H9 (cell line): ENCODE measurements around the gene TMPRSS9. TPM values are rescaled to one million over a fixed set of nuclear protein-coding genes. Genes with fewer than 3 reads are reported as not detected.
"Not testable (repeated sequence)": the region's sequence is repeated elsewhere in the genome, so short reads cannot be mapped to it uniquely, and the experiment has no call there.

Source experiments
- DNase-seq: peaks from one replicate; pipeline ENCODE4 v3.0.0-alpha.2; 2017
- H2AFZ ChIP-seq: one replicate; pipeline ENCODE4 v1.6.1; 2013; ENCODE audit warnings: mild to moderate bottlenecking, low read length, control low read depth, moderate library complexity
- H2AK5ac ChIP-seq: 2 replicates; pipeline ENCODE4 v1.6.1; 2013; ENCODE audit warnings: low read length, control low read depth, mixed read lengths; ENCODE audit not compliant: insufficient read length
- H2BK120ac ChIP-seq: one replicate; pipeline ENCODE4 v1.6.1; 2013; ENCODE audit warnings: low read depth, mild to moderate bottlenecking, low read length, control low read depth, inconsistent platforms; ENCODE audit not compliant: poor library complexity, severe bottlenecking
- H2BK12ac ChIP-seq: 2 replicates; pipeline ENCODE4 v1.6.1; 2013; ENCODE audit warnings: low read length, control low read depth, mixed read lengths, low read depth; ENCODE audit not compliant: insufficient read length
- H2BK15ac ChIP-seq: 2 replicates; pipeline ENCODE4 v1.6.1; 2013; ENCODE audit warnings: low read depth, low read length, control low read depth
- H2BK20ac ChIP-seq: one replicate; pipeline ENCODE4 v1.6.1; 2013; ENCODE audit warnings: low read depth, mild to moderate bottlenecking, low read length, control low read depth, inconsistent platforms; ENCODE audit not compliant: poor library complexity, severe bottlenecking
- H2BK5ac ChIP-seq: 2 replicates; pipeline ENCODE4 v1.6.1; 2013; ENCODE audit warnings: low read length, control low read depth, mixed read lengths; ENCODE audit not compliant: insufficient read length
- H3K14ac ChIP-seq: 2 replicates; pipeline ENCODE4 v1.6.1; 2013; ENCODE audit warnings: low read length, control low read depth; ENCODE audit not compliant: insufficient read depth
- H3K18ac ChIP-seq: 2 replicates; pipeline ENCODE4 v1.6.1; 2013; ENCODE audit warnings: low read depth, mild to moderate bottlenecking, mixed read lengths, low read length, control low read depth; ENCODE audit not compliant: insufficient read length
- H3K23ac ChIP-seq: 2 replicates; pipeline ENCODE4 v1.6.1; 2013; ENCODE audit warnings: low read length, control low read depth, mixed read lengths, low read depth; ENCODE audit not compliant: insufficient read length
- H3K23me2 ChIP-seq: 2 replicates; pipeline ENCODE4 v1.6.1; 2013; ENCODE audit warnings: low read depth, mild to moderate bottlenecking, mixed read lengths, low read length, control low read depth; ENCODE audit not compliant: insufficient read length, poor library complexity, severe bottlenecking
- H3K27ac ChIP-seq: 2 replicates; pipeline ENCODE4 v1.5.1; 2013; ENCODE audit warnings: low read length, control low read depth, mixed read lengths, low read depth; ENCODE audit not compliant: insufficient read length
- H3K27me3 ChIP-seq: 2 replicates; pipeline ENCODE4 v1.6.1; 2013; ENCODE audit warnings: low read length, control low read depth, inconsistent platforms; ENCODE audit not compliant: insufficient read depth
- H3K4ac ChIP-seq: 2 replicates; pipeline ENCODE4 v1.6.1; 2013; ENCODE audit warnings: low read depth, mild to moderate bottlenecking, control low read depth, inconsistent platforms, low read length, moderate library complexity
- H3K4me1 ChIP-seq: 2 replicates; pipeline ENCODE4 v1.6.1; 2013; ENCODE audit warnings: low read length, control low read depth, inconsistent platforms; ENCODE audit not compliant: insufficient read depth
- H3K4me2 ChIP-seq: 2 replicates; pipeline ENCODE4 v1.6.1; 2013; ENCODE audit warnings: low read length, control low read depth, mixed read lengths; ENCODE audit not compliant: insufficient read length, insufficient read depth
- H3K56ac ChIP-seq: 2 replicates; pipeline ENCODE4 v1.6.1; 2013; ENCODE audit warnings: low read depth, mild to moderate bottlenecking, mixed read lengths, low read length, control low read depth; ENCODE audit not compliant: insufficient read length
- H3K79me1 ChIP-seq: 2 replicates; pipeline ENCODE4 v1.6.1; 2013; ENCODE audit warnings: low read depth, mild to moderate bottlenecking, moderate library complexity, low read length, control low read depth, inconsistent platforms; ENCODE audit not compliant: insufficient read depth, poor library complexity, severe bottlenecking
- H3K79me2 ChIP-seq: 2 replicates; pipeline ENCODE4 v1.6.1; 2013; ENCODE audit warnings: low read length, control low read depth, inconsistent platforms; ENCODE audit not compliant: insufficient read depth
- H3K9ac ChIP-seq: 2 replicates; pipeline ENCODE4 v1.6.1; 2013; ENCODE audit warnings: low read length, control low read depth, mixed read lengths; ENCODE audit not compliant: insufficient read length; ENCODE audit errors: extremely low read depth
- H3K9me3 ChIP-seq: one replicate; pipeline ENCODE4 v1.6.1; 2013; ENCODE audit warnings: low read depth, low read length, inconsistent platforms; ENCODE audit not compliant: control insufficient read depth
- H3T11ph ChIP-seq: one replicate; pipeline ENCODE4 v1.6.1; 2013; ENCODE audit warnings: mild to moderate bottlenecking, low read length, control low read depth, inconsistent platforms
- H4K20me1 ChIP-seq: one replicate; pipeline ENCODE4 v1.6.1; 2013; ENCODE audit not compliant: control insufficient read depth, insufficient read length, insufficient read depth
- H4K5ac ChIP-seq: 2 replicates; pipeline ENCODE4 v1.6.1; 2013; ENCODE audit warnings: low read depth, mild to moderate bottlenecking, mixed read lengths, low read length, control low read depth; ENCODE audit not compliant: insufficient read length
- H4K8ac ChIP-seq: replicated peaks from 2 replicates; pipeline ENCODE4 v1.6.1; 2013; ENCODE audit warnings: low read length, control low read depth, mixed read lengths, low read depth; ENCODE audit not compliant: insufficient read length
- H4K91ac ChIP-seq: 2 replicates; pipeline ENCODE4 v1.6.1; 2013; ENCODE audit warnings: low read depth, mild to moderate bottlenecking, moderate library complexity, mixed read lengths, low read length, control low read depth; ENCODE audit not compliant: insufficient read length
- H3K27ac Mint-ChIP-seq, 3 experiments: 2 replicates in 2 of 3; 3 replicates in 1 of 3; pipeline ENCODE4 v1.8.0; 2020 to 2021; ENCODE audit warnings: mixed read lengths in 3 of 3, mild to moderate bottlenecking in 1 of 3, moderate library complexity in 1 of 3
- H3K27me3 Mint-ChIP-seq: 2 replicates; pipeline ENCODE4 v1.8.0; 2021; ENCODE audit warnings: low read depth, mild to moderate bottlenecking, moderate library complexity, mixed read lengths
- H3K36me3 Mint-ChIP-seq, 3 experiments: 2 replicates in 2 of 3; 3 replicates in 1 of 3; pipeline ENCODE4 v1.8.0; 2020 to 2021; ENCODE audit warnings: low read depth in 3 of 3, mixed read lengths in 3 of 3; ENCODE audit not compliant: insufficient read depth in 1 of 3
- H3K4me1 Mint-ChIP-seq, 2 experiments: 2 replicates each; pipeline ENCODE4 v1.8.0; 2020; ENCODE audit warnings: mixed read lengths in 2 of 2
- H3K4me3 Mint-ChIP-seq, 2 experiments: 2 replicates in 1 of 2; 3 replicates in 1 of 2; pipeline ENCODE4 v1.8.0; 2020 to 2021; ENCODE audit warnings: mild to moderate bottlenecking in 2 of 2, mixed read lengths in 2 of 2, moderate library complexity in 1 of 2
- H3K9me3 Mint-ChIP-seq, 2 experiments: 2 replicates in 1 of 2; 3 replicates in 1 of 2; pipeline ENCODE4 v1.8.0; 2020; ENCODE audit warnings: mild to moderate bottlenecking in 2 of 2, mixed read lengths in 2 of 2, moderate library complexity in 1 of 2
- WGBS: extraction: QIAGEN DNeasy Blood & Tissue Kit; methylation state at CpG from one replicate; pipeline ENCODE4 v1.1.7; 2013; ENCODE audit warnings: missing lambda C conversion rate, low lambda C conversion rate, mixed read lengths; ENCODE audit not compliant: insufficient read length; ENCODE audit errors: extremely low coverage; 5-methylcytosine and 5-hydroxymethylcytosine counted together
- total RNA-seq: library from RNA; stranded (reverse); gene quantifications from 2 replicates; pipeline ENCODE4 v1.2.1, GENCODE V29; 2021
- TF ChIP-seq, protein P1 (sequence below): fragments of 200-600 bp; sonication (generic); conservative IDR thresholded peaks from 3 replicates; pipeline ENCODE4 v1.8.0; 2021; ENCODE audit warnings: antibody characterized with exemption, mild to moderate bottlenecking

TMPRSS9 gene
- total RNA-seq, 1 experiment from 2014 or later = 0.24 TPM

DNA sequence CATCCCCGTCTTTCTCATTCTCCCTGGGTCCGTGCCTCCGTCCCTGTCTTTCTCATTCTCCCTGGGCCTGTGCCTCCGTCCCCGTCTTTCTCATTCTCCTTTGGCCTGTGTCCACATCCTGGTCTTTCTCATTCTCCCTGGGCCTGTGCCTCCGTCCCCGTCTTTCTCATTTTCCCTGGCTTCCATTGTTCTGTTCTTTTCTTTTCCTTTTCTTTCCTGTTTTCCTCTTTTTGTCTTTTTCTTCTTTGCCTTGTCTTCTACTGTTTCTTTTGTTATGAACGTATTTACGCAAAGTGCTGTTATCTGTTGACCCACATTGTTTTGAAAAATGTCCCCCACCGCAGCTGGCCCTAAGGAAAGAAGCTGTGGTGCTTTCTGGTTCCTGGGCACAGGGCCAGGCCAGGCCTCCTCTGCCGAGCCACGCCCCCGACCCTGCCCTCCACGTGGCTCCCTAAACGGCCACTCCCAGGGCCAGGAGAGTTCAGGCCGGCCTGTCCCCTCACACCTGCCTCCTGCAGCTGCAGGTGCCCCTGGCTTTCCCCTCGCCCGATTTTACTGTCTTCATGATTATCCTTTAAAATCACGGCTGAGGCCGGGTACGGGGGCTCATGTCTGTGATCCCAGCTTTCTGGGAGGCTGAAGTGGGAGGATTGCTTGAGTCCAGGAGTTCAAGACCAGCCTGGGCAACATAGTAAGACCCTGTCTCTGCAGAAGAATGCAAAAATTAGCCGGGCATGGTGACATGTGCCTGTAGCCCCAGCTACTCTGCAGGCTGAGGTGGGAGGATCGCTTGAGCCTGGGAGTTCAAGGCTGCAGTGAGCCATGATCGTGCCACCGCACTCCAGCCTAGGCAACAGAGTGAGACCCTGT, 14.0 kb upstream of the TMPRSS9 start:
- H3K27ac Mint-ChIP-seq = peak overlapping the region in 2 of 3 experiments; percentile 30 to 70; a peak in 4 of 7 replicates
- H2BK20ac ChIP-seq = no peak overlapping the region
- no peaks in the 10 kb centered on the region for H3K23me2 ChIP-seq
- H2AFZ ChIP-seq = no peak overlapping the region
- H3K9me3 Mint-ChIP-seq = no peaks in the 10 kb centered on the region
- H3K27me3 ChIP-seq = no peaks in the 10 kb centered on the region
- H3K56ac ChIP-seq = no peak overlapping the region
- DNase-seq = peak; percentile 42
- H3K27ac ChIP-seq = no peak overlapping the region
- no peak overlapping the region for H3K23ac ChIP-seq
- no peak overlapping the region for H3K9ac ChIP-seq
- no peaks in the 10 kb centered on the region for H3K4me1 ChIP-seq
- no peaks in the 10 kb centered on the region for H3K79me1 ChIP-seq
- no peak overlapping the region for H3K4me3 Mint-ChIP-seq
- H3K79me2 ChIP-seq = no peaks in the 10 kb centered on the region
- no peak overlapping the region for H3K14ac ChIP-seq
- no peak overlapping the region for H3T11ph ChIP-seq
- H2BK5ac ChIP-seq = no peak overlapping the region
- H2AK5ac ChIP-seq = no peak overlapping the region
- TF ChIP-seq, protein P1, sequence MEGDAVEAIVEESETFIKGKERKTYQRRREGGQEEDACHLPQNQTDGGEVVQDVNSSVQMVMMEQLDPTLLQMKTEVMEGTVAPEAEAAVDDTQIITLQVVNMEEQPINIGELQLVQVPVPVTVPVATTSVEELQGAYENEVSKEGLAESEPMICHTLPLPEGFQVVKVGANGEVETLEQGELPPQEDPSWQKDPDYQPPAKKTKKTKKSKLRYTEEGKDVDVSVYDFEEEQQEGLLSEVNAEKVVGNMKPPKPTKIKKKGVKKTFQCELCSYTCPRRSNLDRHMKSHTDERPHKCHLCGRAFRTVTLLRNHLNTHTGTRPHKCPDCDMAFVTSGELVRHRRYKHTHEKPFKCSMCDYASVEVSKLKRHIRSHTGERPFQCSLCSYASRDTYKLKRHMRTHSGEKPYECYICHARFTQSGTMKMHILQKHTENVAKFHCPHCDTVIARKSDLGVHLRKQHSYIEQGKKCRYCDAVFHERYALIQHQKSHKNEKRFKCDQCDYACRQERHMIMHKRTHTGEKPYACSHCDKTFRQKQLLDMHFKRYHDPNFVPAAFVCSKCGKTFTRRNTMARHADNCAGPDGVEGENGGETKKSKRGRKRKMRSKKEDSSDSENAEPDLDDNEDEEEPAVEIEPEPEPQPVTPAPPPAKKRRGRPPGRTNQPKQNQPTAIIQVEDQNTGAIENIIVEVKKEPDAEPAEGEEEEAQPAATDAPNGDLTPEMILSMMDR = no peak
- peaks cover 0 to 14% (median 11%) of the 10 kb centered on the region in 3 experiments; a peak in 4 of 7 replicates for H3K36me3 Mint-ChIP-seq
- no peak overlapping the region for H4K91ac ChIP-seq
- no peak overlapping the region for H3K4ac ChIP-seq
- no peak overlapping the region for H4K8ac ChIP-seq
- H4K20me1 ChIP-seq = no peaks in the 10 kb centered on the region
- H4K5ac ChIP-seq = no peak overlapping the region
- no peaks in the 10 kb centered on the region for H3K9me3 ChIP-seq
- H2BK15ac ChIP-seq = no peak overlapping the region
- H3K4me2 ChIP-seq = no peak overlapping the region
- H2BK12ac ChIP-seq = no peak overlapping the region
- H3K27me3 Mint-ChIP-seq = no peaks in the 10 kb centered on the region
- peaks cover 3 to 5% of the 10 kb centered on the region in 2 experiments for H3K4me1 Mint-ChIP-seq
- no peak overlapping the region for H2BK120ac ChIP-seq
- WGBS = no CpG with 5 or more reads among the region's 25 CpGs
- no peak overlapping the region for H3K18ac ChIP-seq

DNA sequence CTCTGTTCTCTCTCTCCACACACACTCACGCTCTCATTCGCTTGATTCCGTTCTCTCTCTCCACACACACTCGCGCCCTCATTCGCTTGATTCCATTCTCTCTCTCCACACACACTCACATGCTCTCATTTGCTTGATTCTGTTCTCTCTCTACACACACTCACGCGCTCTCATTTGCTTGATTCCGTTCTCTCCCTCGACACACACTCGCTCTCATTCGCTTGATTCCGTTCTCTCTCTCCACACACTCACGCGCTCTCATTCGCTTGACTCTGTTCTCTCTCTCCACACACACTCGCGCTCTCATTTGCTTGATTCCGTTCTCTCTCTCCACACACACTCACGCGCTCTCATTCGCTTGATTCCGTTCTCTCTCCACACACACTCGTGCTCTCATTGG, 10.2 kb upstream of the TMPRSS9 start:
- not testable (repeated sequence) for H3K56ac ChIP-seq, H3K36me3 Mint-ChIP-seq
- 96% methylated on average over 19 of the region's 24 CpGs for WGBS

More for the DNA sequence above, 10.2 kb upstream of the TMPRSS9 start:
- H2BK120ac ChIP-seq, H2AFZ ChIP-seq, H3K23ac ChIP-seq, H3K27me3 ChIP-seq, H4K20me1 ChIP-seq, H3K79me2 ChIP-seq, H3K4me3 Mint-ChIP-seq, H3K4me1 ChIP-seq, H3K9ac ChIP-seq, H4K5ac ChIP-seq, H3K23me2 ChIP-seq, H2BK15ac ChIP-seq, H3K27me3 Mint-ChIP-seq, H3K4me1 Mint-ChIP-seq, H4K8ac ChIP-seq, H2BK5ac ChIP-seq, H3K9me3 ChIP-seq, H2BK12ac ChIP-seq, DNase-seq, H3K79me1 ChIP-seq, H3K27ac Mint-ChIP-seq, H3K27ac ChIP-seq, H2AK5ac ChIP-seq, H4K91ac ChIP-seq, H3T11ph ChIP-seq, H3K14ac ChIP-seq, H3K9me3 Mint-ChIP-seq, H2BK20ac ChIP-seq, H3K18ac ChIP-seq, H3K4me2 ChIP-seq, H3K4ac ChIP-seq: not testable (repeated sequence)
